GM12891 (cell line): ENCODE measurements around the gene MRRF.

Experiments
- POLR2A ChIP-seq: IDR thresholded peaks from 2 replicates; pipeline ENCODE4 v1.6.1; 2011; ENCODE audit warnings: low read depth, low read length, control low read depth
- POLR2AphosphoS5 ChIP-seq: IDR thresholded peaks from 2 replicates; pipeline ENCODE4 v1.6.1; 2011; ENCODE audit warnings: low read depth, low read length, control low read depth
- POU2F2 ChIP-seq: IDR thresholded peaks from 2 replicates; pipeline ENCODE4 v1.6.1; 2011; ENCODE audit warnings: low read depth, mild to moderate bottlenecking, control low read depth, low read length, moderate library complexity
- TAF1 ChIP-seq: IDR thresholded peaks from 2 replicates; pipeline ENCODE4 v1.6.1; 2011; ENCODE audit warnings: low read depth, low read length, control low read depth

- TF ChIP-seq POLR2AphosphoS5: no peak
- TF ChIP-seq POLR2A: no peak
- TF ChIP-seq POU2F2: no peak
- no peak for TF ChIP-seq TAF1
Observed at GRCh38 chr9:122223435-122223834, 41.2 kb upstream of the MRRF start.
